Measurements from ENCODE around the gene FOXM1. TPM values are rescaled to one million over a fixed set of nuclear protein-coding genes. Genes with fewer than 3 reads are reported as not detected.

Gene FOXM1
- total and polyA plus RNA-seq, 2 donors, result 3.5 to 12.3 TPM

DNA sequence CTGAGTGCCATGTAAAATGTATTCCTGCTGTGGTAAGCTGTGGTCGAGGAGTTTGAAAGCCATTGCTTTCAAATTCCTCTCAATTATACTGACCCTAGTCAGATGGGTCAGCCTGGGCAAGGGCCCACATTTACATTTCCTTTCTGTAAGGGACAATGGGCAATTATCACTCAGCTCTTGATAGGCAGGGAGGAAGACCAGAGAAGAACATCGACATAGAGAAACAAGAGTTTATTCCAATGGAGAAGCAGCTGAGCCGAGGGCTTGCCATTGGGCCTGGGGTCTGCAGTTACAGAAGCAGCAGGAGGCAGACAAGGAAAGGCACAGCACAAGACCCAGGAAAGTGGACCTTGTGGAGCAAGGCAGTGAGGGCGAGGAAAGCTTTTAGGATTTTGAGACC is 51.8 kb downstream of the FOXM1 start:
- no peaks in the 10 kb centered on the region for H3K27me3 ChIP-seq (ENCODE audit: control insufficient read depth in 2 of 2, insufficient read depth in 1 of 2, low read length in 1 of 2)
- H3K4me3 ChIP-seq (ENCODE audit: low read length in 2 of 2), result no peak overlapping the region
- H3K9me3 ChIP-seq (ENCODE audit: control insufficient read depth in 2 of 2, insufficient read depth in 1 of 2, low read length in 1 of 2), result no peaks in the 10 kb centered on the region
- DNase-seq (ENCODE audit: low read depth in 6 of 9, low spot score in 9 of 9), result no peak
- WGBS, result 97% methylated on average over 4 of the region's 4 CpGs
- peaks cover 82 to 83% of the 10 kb centered on the region in 2 donors for H3K36me3 ChIP-seq (ENCODE audit: control insufficient read depth in 2 of 2, insufficient read depth in 2 of 2, low read length in 1 of 2)
- no peak overlapping the region for H3K27ac ChIP-seq (ENCODE audit: low read depth in 1 of 2, low read length in 1 of 2)
- no peaks in the 10 kb centered on the region for H3K4me1 ChIP-seq (ENCODE audit: control insufficient read depth in 2 of 2, insufficient read depth in 2 of 2, low read length in 2 of 2)

DNA sequence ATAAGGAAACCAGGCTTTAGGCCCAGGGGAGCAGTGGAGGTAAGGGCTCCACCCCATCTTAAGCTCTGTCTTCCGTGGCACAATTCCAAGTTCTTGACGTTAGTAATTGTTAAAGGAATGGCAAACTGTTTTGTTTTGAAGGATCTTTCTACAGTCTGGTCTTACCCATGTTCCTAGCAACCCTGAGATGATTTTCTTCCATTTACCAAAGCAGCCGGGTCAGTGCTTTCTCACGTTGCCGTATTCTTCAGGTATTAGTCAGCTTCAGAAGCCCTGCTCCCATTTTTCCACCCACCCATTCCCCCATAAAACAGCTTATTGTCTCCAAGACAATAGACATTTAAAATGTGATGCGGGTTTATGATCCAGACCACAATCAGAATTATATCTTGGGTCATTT is 52.4 kb downstream of the FOXM1 start:
- 98% methylated on average over 6 of the region's 6 CpGs for WGBS

DNA sequence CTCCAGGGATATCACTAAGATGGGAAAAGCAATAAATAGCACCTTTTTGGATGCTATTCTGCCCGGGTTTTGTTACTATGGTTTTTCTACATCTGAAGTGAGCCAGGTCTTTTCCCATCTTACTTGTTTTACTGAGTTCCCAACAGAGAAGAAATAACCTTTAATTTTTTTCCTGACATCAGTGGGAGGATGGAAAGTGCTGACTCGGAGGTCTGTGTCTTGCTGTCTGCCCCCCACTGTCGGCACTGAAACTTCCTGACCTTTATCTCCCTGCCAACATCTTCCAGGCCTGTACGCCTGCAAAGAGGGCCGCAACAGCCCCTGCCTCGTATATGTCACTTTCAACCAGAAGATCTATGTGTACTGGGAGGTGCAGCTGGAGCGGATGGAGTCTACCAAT is 53.5 kb downstream of the FOXM1 start:
- no peaks in the 10 kb centered on the region for H3K4me1 ChIP-seq (ENCODE audit: control insufficient read depth in 2 of 2, insufficient read depth in 2 of 2, low read length in 2 of 2)
- H3K4me3 ChIP-seq (ENCODE audit: low read length in 2 of 2), result no peak overlapping the region
- WGBS, result 96% methylated on average over 7 of the region's 7 CpGs
- H3K27ac ChIP-seq (ENCODE audit: low read depth in 1 of 2, low read length in 1 of 2), result no peak overlapping the region
- no peaks in the 10 kb centered on the region for H3K27me3 ChIP-seq (ENCODE audit: control insufficient read depth in 2 of 2, insufficient read depth in 1 of 2, low read length in 1 of 2)
- DNase-seq (ENCODE audit: low read depth in 6 of 9, low spot score in 9 of 9), result no peak
- no peaks in the 10 kb centered on the region for H3K9me3 ChIP-seq (ENCODE audit: control insufficient read depth in 2 of 2, insufficient read depth in 1 of 2, low read length in 1 of 2)
- H3K36me3 ChIP-seq (ENCODE audit: control insufficient read depth in 2 of 2, insufficient read depth in 2 of 2, low read length in 1 of 2), result peaks cover 88 to 90% of the 10 kb centered on the region in 2 donors

More for the DNA sequence above, 52.4 kb downstream of the FOXM1 start:
- H3K27me3 ChIP-seq (ENCODE audit: control insufficient read depth in 2 of 2, insufficient read depth in 1 of 2, low read length in 1 of 2), result no peaks in the 10 kb centered on the region
- no peak for DNase-seq (ENCODE audit: low read depth in 6 of 9, low spot score in 9 of 9)
- no peak overlapping the region for H3K4me3 ChIP-seq (ENCODE audit: low read length in 2 of 2)
- no peak overlapping the region for H3K27ac ChIP-seq (ENCODE audit: low read depth in 1 of 2, low read length in 1 of 2)
- H3K9me3 ChIP-seq (ENCODE audit: control insufficient read depth in 2 of 2, insufficient read depth in 1 of 2, low read length in 1 of 2), result no peaks in the 10 kb centered on the region
- no peaks in the 10 kb centered on the region for H3K4me1 ChIP-seq (ENCODE audit: control insufficient read depth in 2 of 2, insufficient read depth in 2 of 2, low read length in 2 of 2)
- peaks cover 86% of the 10 kb centered on the region in 2 donors for H3K36me3 ChIP-seq (ENCODE audit: control insufficient read depth in 2 of 2, insufficient read depth in 2 of 2, low read length in 1 of 2)

DNA sequence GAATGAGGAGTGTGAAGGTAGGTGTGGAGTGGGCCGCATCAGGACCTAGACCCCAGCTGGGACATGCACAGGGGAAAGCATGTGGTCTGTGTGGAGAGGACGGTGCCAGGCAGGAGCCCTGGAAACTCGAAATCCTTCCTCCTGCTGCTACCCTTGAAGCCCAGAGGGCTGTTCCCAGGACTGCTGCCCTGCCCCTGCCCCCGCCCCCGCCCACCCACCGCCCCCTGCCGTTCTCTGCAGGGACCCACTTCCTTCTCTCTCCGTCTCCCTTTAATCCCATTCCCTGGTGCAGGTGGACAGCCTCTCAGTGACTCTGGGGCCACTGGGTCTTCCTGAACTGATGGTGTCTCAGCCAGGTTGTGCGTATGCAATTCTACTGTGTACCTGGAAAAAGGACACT is 56.5 kb downstream of the FOXM1 start:
- Histone ChIP-seq H3K9me3 (ENCODE audit: control insufficient read depth in 2 of 2, insufficient read depth in 1 of 2, low read length in 1 of 2) (no peaks in the 10 kb centered on the region), H3K4me3 (ENCODE audit: low read length in 2 of 2) (no peak overlapping the region), H3K4me1 (ENCODE audit: control insufficient read depth in 2 of 2, insufficient read depth in 2 of 2, low read length in 2 of 2) (peaks cover 0 to under 1% of the 10 kb centered on the region in 2 donors), H3K36me3 (ENCODE audit: control insufficient read depth in 2 of 2, insufficient read depth in 2 of 2, low read length in 1 of 2) (peaks cover 76 to 81% of the 10 kb centered on the region in 2 donors), H3K27me3 (ENCODE audit: control insufficient read depth in 2 of 2, insufficient read depth in 1 of 2, low read length in 1 of 2) (no peaks in the 10 kb centered on the region), H3K27ac (ENCODE audit: low read depth in 1 of 2, low read length in 1 of 2) (no peak overlapping the region)
- no peak for DNase-seq (ENCODE audit: low read depth in 6 of 9, low spot score in 9 of 9)
- WGBS, result 97% methylated on average over 9 of the region's 9 CpGs

DNA sequence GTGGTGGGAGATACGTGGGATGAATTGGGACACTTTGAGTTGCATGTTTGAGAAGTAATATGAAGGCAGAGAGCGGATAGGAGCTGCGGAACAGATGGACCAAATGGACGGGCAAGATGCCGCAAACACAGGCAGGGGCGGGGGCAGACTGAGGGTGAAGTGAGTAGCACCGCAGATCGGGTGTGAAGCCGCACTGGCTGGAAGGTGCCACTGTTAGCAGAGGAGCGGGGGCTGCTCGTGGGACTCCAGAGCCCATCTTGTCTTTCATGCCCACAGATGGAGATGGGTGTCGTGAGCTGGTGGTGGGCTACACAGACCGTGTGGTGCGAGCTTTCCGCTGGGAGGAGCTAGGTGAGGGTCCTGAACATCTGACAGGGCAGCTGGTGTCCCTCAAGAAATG is 57.2 kb downstream of the FOXM1 start:
- Histone ChIP-seq H3K9me3 (ENCODE audit: control insufficient read depth in 2 of 2, insufficient read depth in 1 of 2, low read length in 1 of 2) (no peaks in the 10 kb centered on the region), H3K27ac (ENCODE audit: low read depth in 1 of 2, low read length in 1 of 2) (no peak overlapping the region), H3K4me1 (ENCODE audit: control insufficient read depth in 2 of 2, insufficient read depth in 2 of 2, low read length in 2 of 2) (peaks cover 0 to 4% of the 10 kb centered on the region in 2 donors), H3K27me3 (ENCODE audit: control insufficient read depth in 2 of 2, insufficient read depth in 1 of 2, low read length in 1 of 2) (no peaks in the 10 kb centered on the region), H3K36me3 (ENCODE audit: control insufficient read depth in 2 of 2, insufficient read depth in 2 of 2, low read length in 1 of 2) (peaks cover 70 to 75% of the 10 kb centered on the region in 2 donors), H3K4me3 (ENCODE audit: low read length in 2 of 2) (no peak overlapping the region)
- WGBS, result 97% methylated on average over 15 of the region's 15 CpGs
- no peak for DNase-seq (ENCODE audit: low read depth in 6 of 9, low spot score in 9 of 9)

DNA sequence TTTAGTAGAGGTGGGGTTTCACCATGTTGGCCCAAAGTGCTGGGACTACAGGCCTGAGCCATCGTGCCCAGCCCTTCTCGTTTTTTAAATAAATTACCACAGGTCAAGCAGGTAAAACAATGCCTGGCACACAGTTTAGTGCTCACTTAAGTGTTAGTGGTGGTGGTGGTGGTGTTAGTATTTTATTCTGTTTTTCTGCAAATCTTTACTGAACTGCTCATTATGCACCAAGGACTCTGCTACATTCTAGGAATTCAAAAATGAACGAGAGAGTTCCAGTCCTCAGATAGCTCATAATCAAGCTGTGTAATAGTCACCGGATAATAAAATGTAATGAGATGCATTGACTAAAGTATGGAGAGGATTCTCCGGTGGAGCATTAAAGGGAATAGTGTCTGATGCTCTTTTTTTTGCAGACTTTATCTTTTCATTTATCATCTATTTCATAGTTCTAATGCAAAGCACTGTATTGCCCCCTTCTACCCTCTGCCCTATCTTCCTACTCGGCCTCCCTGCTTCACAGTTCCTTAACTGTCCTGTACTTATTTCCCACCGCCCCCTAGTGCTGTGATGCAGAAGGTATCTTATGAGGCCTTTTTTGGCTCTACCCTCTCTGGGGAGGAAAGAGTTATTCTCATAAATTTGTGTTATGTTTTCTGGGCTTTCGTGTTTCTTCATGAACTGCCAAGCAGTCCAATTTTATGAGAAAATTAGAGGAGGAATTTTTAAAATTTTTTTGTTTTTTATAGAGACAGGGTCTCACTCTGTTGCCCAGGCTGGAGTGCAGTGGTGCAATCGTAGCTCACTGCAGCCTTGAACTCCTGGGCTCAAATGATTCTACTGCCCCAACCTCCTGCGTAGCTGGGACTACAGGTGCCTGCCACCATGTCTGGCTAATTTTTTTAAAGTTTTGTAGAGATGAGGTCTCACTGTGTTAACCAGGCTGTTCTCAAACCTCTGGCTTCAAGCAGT is 63.5 kb downstream of the FOXM1 start:
- peak in 6 of 9 donors; percentile 37 to 79 (median 54) for DNase-seq (ENCODE audit: low read depth in 6 of 9, low spot score in 9 of 9)
- Histone ChIP-seq H3K9me3 (ENCODE audit: control insufficient read depth in 2 of 2, insufficient read depth in 1 of 2, low read length in 1 of 2) (no peaks in the 10 kb centered on the region), H3K4me3 (ENCODE audit: low read length in 2 of 2) (peak overlapping the region; percentile 57 to 66), H3K27ac (ENCODE audit: low read depth in 1 of 2, low read length in 1 of 2) (peak overlapping the region; percentile 84 to 96), H3K36me3 (ENCODE audit: control insufficient read depth in 2 of 2, insufficient read depth in 2 of 2, low read length in 1 of 2) (peaks cover 15 to 21% of the 10 kb centered on the region in 2 donors), H3K27me3 (ENCODE audit: control insufficient read depth in 2 of 2, insufficient read depth in 1 of 2, low read length in 1 of 2) (no peaks in the 10 kb centered on the region), H3K4me1 (ENCODE audit: control insufficient read depth in 2 of 2, insufficient read depth in 2 of 2, low read length in 2 of 2) (peaks cover 5 to 15% of the 10 kb centered on the region in 2 donors)
- 24% methylated on average over 10 of the region's 10 CpGs for WGBS

DNA sequence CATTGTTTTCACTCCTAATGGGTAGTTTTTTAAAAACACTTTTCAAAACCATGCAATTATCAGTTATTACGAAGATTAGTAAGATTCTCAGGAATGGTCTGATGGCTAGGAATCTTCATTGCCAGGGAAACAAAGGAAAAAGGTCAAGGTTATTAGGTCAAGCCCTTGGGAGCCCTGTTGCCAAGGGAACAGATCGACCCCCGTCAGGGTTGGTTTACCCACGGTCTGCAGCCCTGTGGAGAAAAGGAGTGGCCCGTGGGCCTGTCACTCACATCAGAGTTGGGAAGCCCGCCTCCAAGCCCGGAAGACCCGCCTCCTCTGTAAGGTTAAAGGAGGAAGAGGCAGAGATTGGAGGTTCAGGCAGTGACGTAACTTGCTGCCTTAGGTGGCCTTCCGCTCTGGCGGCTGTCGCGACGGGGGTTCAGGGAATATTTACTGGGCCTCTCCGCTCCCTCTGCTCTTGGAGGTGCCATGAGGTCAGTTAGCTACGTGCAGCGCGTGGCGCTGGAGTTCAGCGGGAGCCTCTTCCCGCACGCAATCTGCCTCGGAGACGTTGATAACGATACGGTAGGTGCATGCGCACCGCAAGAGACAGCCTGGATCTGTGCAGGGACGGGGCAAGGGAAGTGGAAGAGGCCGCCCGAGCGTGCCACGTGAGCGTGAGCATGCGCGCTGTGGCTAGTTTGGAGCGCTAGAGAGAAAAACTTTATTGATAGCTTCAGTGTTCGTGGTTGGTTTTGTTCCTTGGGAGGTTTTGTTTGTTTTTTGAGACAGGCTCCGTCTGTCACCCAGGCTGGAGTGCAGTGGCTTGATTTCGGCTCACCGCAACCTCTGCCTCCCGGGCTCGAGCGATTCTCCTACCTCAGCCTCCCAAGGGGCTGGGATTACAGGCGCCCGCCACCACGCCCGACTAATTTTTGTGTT is 64.4 kb downstream of the FOXM1 start, which contains the start of gene ITFG2:
TSS of gene ITFG2 (plus strand) at position 379 of the 924 bp plus-strand sequence. CDS start at position 472, 93 bp downstream.
- under 1% methylated on average over 48 of the region's 48 CpGs for WGBS
- peaks cover 5 to 15% of the 10 kb centered on the region in 2 donors for H3K4me1 ChIP-seq (ENCODE audit: control insufficient read depth in 2 of 2, insufficient read depth in 2 of 2, low read length in 2 of 2)

DNA sequence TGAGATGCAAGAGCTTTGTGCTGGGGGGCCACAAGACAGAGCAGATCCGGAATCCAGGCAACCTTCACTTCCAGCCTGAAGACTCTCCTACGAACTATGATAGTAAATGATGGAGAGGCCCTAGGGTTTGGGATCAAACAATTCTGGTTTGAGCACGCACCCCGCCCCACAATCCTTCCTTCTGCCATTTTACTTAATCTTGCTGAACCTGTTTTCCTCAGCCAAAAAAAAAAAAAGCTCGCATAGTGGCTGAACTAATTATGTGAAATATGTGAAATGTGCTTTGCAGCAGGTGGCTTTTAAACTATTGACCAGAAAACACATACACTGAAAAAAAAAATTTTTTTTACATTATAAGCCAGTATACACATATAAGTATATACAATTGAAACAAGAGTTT is 65.2 kb downstream of the FOXM1 start:
- Histone ChIP-seq H3K36me3 (ENCODE audit: control insufficient read depth in 2 of 2, insufficient read depth in 2 of 2, low read length in 1 of 2) (peaks cover 0 to 5% of the 10 kb centered on the region in 2 donors), H3K4me1 (ENCODE audit: control insufficient read depth in 2 of 2, insufficient read depth in 2 of 2, low read length in 2 of 2) (peaks cover 5 to 15% of the 10 kb centered on the region in 2 donors), H3K27me3 (ENCODE audit: control insufficient read depth in 2 of 2, insufficient read depth in 1 of 2, low read length in 1 of 2) (no peaks in the 10 kb centered on the region), H3K9me3 (ENCODE audit: control insufficient read depth in 2 of 2, insufficient read depth in 1 of 2, low read length in 1 of 2) (no peaks in the 10 kb centered on the region), H3K27ac (ENCODE audit: low read depth in 1 of 2, low read length in 1 of 2) (peak overlapping the region in 1 of 2 donors; percentile 1), H3K4me3 (ENCODE audit: low read length in 2 of 2) (peak overlapping the region in 1 of 2 donors; percentile 66)
- DNase-seq (ENCODE audit: low read depth in 6 of 9, low spot score in 9 of 9), result no peak
- WGBS, result 88% methylated on average over 5 of the region's 5 CpGs

More for the DNA sequence above, 64.4 kb downstream of the FOXM1 start, which contains the start of gene ITFG2:
- Histone ChIP-seq H3K27ac (ENCODE audit: low read depth in 1 of 2, low read length in 1 of 2) (peak within 1 kb of the TSS; percentile 84 to 96), H3K36me3 (ENCODE audit: control insufficient read depth in 2 of 2, insufficient read depth in 2 of 2, low read length in 1 of 2) (peaks cover 6 to 12% of the 10 kb centered on the region in 2 donors), H3K4me3 (ENCODE audit: low read length in 2 of 2) (peak within 1 kb of the TSS; percentile 57 to 66), H3K27me3 (ENCODE audit: control insufficient read depth in 2 of 2, insufficient read depth in 1 of 2, low read length in 1 of 2) (no peaks in the 10 kb centered on the region), H3K9me3 (ENCODE audit: control insufficient read depth in 2 of 2, insufficient read depth in 1 of 2, low read length in 1 of 2) (no peaks in the 10 kb centered on the region)
- DNase-seq (ENCODE audit: low read depth in 6 of 9, low spot score in 9 of 9), result peak; percentile 96 to 99 (median 97)

Data from thymus (tissue), 11 donors.